T-helper 2 cell (primary cell): Measurements from ENCODE around the gene KRTAP10-9.
A peak's percentile ranks its signal among the peaks of the same experiment; 100 is the strongest.
"Not testable (repeated sequence)": the region's sequence is repeated elsewhere in the genome, so short reads cannot be mapped to it uniquely, and the experiment has no call there.

Experiments used
- DNase-seq, 5 experiments: peaks; one replicate each; pipeline versions ENCODE4 v3.0.0 to v3.0.0-alpha.2; 2012 to 2022

Gene KRTAP10-9

GRCh38 chr21:44615466-44615865, 11.4 kb upstream of the KRTAP10-9 start:
- DNase-seq: no peak

GRCh38 chr21:44615911-44616590, 10.8 kb upstream of the KRTAP10-9 start:
- no peak for DNase-seq

- DNase-seq: no peak
Measured at GRCh38 chr21:44616591-44616926, 10.3 kb upstream of the KRTAP10-9 start.

- DNase-seq: no peak
Measured at GRCh38 chr21:44617071-44617501, 9.8 kb upstream of the KRTAP10-9 start.

- DNase-seq: no peak
Measured at GRCh38 chr21:44618504-44618903, 8.4 kb upstream of the KRTAP10-9 start.

GRCh38 chr21:44618909-44619308, 8.0 kb upstream of the KRTAP10-9 start:
- peak in 4 of 5 experiments; percentile 30 to 83 (median 52) for DNase-seq

GRCh38 chr21:44619886-44620285, 7.0 kb upstream of the KRTAP10-9 start:
- DNase-seq: no peak

- no peak for DNase-seq
Measured at GRCh38 chr21:44623575-44623974, 3.3 kb upstream of the KRTAP10-9 start.

- no peak for DNase-seq
Measured at GRCh38 chr21:44625756-44626155, 1.1 kb upstream of the KRTAP10-9 start.

GRCh38 chr21:44626262-44626661, 631 bp upstream of the KRTAP10-9 start:
- peak in 1 of 5 experiments; percentile 37 for DNase-seq

GRCh38 chr21:44627181-44627822, 409 bp downstream of the KRTAP10-9 start:
- DNase-seq: not testable (repeated sequence)

- not testable (repeated sequence) for DNase-seq
Measured at GRCh38 chr21:44627831-44628233, 939 bp downstream of the KRTAP10-9 start.

- no peak for DNase-seq
Measured at GRCh38 chr21:44628707-44629391, 2.0 kb downstream of the KRTAP10-9 start.

- no peak for DNase-seq
Measured at GRCh38 chr21:44630440-44630839, 3.5 kb downstream of the KRTAP10-9 start.

GRCh38 chr21:44632067-44632466, 5.2 kb downstream of the KRTAP10-9 start:
- DNase-seq: no peak

GRCh38 chr21:44636209-44637017, 9.5 kb downstream of the KRTAP10-9 start:
- no peak for DNase-seq

GRCh38 chr21:44637018-44637850, 10.3 kb downstream of the KRTAP10-9 start, which contains the start of gene KRTAP10-10:
KRTAP10-10 (plus strand) TSS chr21:44637356; CDS start chr21:44637418, 62 bp downstream.
- DNase-seq: no peak

- DNase-seq: not testable (repeated sequence)
Measured at GRCh38 chr21:44637851-44638348, 11.0 kb downstream of the KRTAP10-9 start.

GRCh38 chr21:44638506-44639330, 11.8 kb downstream of the KRTAP10-9 start:
- DNase-seq: not testable (repeated sequence)

- no peak for DNase-seq
Measured at GRCh38 chr21:44639331-44639655, 12.4 kb downstream of the KRTAP10-9 start.

- no peak for DNase-seq
Measured at GRCh38 chr21:44640761-44641160, 13.9 kb downstream of the KRTAP10-9 start.
